Epidermal melanocyte (primary cell): ENCODE data around the gene PALD1.

Experiments used
- DNase-seq: peaks from one replicate; pipeline ENCODE4 v3.0.0; 2011; ENCODE audit warnings: low spot score; ENCODE audit not compliant: insufficient read length

Gene PALD1

GRCh38 chr10:70504521-70505358 lies 26.2 kb downstream of the PALD1 start:
- DNase-seq, result no peak

GRCh38 chr10:70505908-70506307 lies 27.3 kb downstream of the PALD1 start:
- no peak for DNase-seq

- DNase-seq, result no peak
Observed at GRCh38 chr10:70507966-70508365, 29.4 kb downstream of the PALD1 start.

GRCh38 chr10:70508912-70509756 lies 30.6 kb downstream of the PALD1 start:
- DNase-seq, result peak; percentile 36

- no peak for DNase-seq
Observed at GRCh38 chr10:70509757-70510147, 31.2 kb downstream of the PALD1 start.

- DNase-seq, result no peak
Observed at GRCh38 chr10:70510453-70510852, 31.9 kb downstream of the PALD1 start.

GRCh38 chr10:70510904-70511303 lies 32.3 kb downstream of the PALD1 start:
- DNase-seq, result no peak

- DNase-seq, result no peak
Observed at GRCh38 chr10:70512149-70512639, 33.6 kb downstream of the PALD1 start.

- no peak for DNase-seq
Observed at GRCh38 chr10:70513848-70514309, 35.3 kb downstream of the PALD1 start.

- no peak for DNase-seq
Observed at GRCh38 chr10:70514591-70514990, 36.0 kb downstream of the PALD1 start.

GRCh38 chr10:70515035-70515667 lies 36.6 kb downstream of the PALD1 start:
- DNase-seq, result no peak

- no peak for DNase-seq
Observed at GRCh38 chr10:70518695-70519094, 40.1 kb downstream of the PALD1 start.

- no peak for DNase-seq
Observed at GRCh38 chr10:70523057-70523456, 44.5 kb downstream of the PALD1 start.

GRCh38 chr10:70523549-70523948 lies 45.0 kb downstream of the PALD1 start:
- no peak for DNase-seq

- DNase-seq, result no peak
Observed at GRCh38 chr10:70528314-70528713, 49.7 kb downstream of the PALD1 start.

- DNase-seq, result no peak
Observed at GRCh38 chr10:70528741-70529362, 50.3 kb downstream of the PALD1 start.

- DNase-seq, result no peak
Observed at GRCh38 chr10:70529848-70530247, 51.3 kb downstream of the PALD1 start.

GRCh38 chr10:70530315-70530714 lies 51.7 kb downstream of the PALD1 start:
- no peak for DNase-seq

- DNase-seq, result no peak
Observed at GRCh38 chr10:70532554-70533188, 54.1 kb downstream of the PALD1 start.

- DNase-seq, result no peak
Observed at GRCh38 chr10:70533189-70533558, 54.6 kb downstream of the PALD1 start.

- DNase-seq, result no peak
Observed at GRCh38 chr10:70534281-70534680, 55.7 kb downstream of the PALD1 start.
